Ramos (cell line): ENCODE measurements around the gene C14orf93.

Experiments used
- in situ Hi-C: fragments of 300-500 bp; cut with MboI; formaldehyde crosslinking; loops from one replicate; pipeline ENCODE4 v1.14.3; 2022; ENCODE audit warnings: low sequenced_read_pairs; ENCODE audit not compliant: unreplicated experiment

C14orf93 gene

DNA sequence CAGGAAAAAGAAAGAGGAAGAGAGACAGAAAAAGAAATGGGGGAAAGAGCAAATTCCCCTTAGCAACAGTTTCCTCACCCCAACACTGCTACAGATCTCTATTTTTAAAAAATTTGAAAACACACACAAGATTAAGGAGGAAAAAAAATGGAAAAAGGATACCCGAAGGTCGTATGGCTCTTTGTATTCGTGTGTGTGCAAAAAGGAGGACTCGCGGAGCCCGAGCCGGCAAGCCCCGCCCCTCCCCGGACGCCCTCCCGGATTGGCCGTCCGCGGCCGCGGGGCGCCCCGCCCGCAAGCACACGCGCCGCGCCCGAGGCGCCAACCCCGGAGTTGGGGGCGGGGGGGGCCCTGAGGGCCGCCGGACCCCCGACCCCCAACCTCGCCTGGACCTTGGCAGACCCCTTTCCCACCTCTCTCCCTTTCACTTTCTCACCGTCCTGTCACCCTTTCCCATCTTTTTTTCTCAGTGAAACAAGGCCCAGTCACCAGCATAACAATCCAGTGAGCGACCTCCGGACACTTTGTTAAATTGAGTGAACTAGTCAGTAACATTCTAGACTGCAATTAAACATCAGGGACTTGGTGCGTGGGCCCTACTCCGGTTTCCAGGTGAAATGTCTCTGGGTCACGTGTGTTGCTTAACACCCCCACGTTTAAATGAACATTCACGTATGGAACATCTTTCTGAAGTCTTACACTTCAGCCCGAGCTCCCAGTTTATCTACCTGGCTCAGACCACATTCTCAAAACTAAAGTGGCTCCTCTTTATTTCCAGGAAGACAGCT is at the start of gene C14orf93:
Gene C14orf93 (minus strand): TSS at position 205 of the 788 bp plus-strand sequence. CDS start 11,120 bp downstream, outside the sequence.
- in situ Hi-C loops, result no loop called here

DNA sequence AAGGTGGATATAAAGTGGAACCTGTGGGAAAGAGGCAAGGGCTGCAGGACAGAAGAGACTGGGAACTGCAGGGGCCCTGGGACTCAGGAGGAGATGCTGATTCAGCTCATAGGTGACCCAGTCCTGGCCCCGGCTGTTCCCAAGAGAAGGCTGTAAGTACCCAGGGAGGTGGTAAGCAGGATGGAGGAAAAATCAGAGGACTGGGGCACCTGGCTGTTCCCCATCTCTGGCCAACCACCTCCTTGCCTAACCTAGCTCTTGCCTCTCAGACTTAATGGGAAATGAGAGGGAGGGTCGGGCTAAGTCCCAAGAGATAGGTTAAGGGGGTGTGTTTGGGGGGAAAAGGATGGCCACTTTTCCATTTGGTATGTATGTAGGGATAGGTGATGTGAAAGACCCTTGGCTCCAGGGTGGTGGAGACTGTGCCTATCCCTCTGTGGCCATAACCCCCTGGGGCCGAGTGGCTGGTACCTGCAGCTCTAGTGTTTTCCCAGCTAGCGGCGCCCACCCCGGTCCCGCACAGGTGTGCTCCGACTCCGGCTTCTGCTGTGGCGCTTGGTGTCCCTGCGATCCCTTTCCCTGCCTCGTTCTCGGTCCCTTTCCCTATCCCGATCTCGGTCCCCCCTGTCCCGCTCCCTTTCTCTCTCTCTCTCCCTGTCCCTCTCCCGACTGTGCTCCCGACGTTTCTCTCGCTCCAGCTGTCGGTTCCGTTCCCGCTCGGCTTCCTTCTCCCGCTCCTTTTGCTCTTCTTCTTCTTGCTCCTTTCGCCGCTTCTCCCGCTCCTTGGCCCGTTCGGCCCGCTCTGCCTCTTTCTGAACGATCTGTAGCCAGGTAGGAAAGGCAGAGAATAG is 48.9 kb upstream of the C14orf93 start:
- in situ Hi-C loops, result loop anchor here (10.0 kb wide), 1 partner anchor 484 kb away; no protein-coding TSS in a partner anchor

DNA sequence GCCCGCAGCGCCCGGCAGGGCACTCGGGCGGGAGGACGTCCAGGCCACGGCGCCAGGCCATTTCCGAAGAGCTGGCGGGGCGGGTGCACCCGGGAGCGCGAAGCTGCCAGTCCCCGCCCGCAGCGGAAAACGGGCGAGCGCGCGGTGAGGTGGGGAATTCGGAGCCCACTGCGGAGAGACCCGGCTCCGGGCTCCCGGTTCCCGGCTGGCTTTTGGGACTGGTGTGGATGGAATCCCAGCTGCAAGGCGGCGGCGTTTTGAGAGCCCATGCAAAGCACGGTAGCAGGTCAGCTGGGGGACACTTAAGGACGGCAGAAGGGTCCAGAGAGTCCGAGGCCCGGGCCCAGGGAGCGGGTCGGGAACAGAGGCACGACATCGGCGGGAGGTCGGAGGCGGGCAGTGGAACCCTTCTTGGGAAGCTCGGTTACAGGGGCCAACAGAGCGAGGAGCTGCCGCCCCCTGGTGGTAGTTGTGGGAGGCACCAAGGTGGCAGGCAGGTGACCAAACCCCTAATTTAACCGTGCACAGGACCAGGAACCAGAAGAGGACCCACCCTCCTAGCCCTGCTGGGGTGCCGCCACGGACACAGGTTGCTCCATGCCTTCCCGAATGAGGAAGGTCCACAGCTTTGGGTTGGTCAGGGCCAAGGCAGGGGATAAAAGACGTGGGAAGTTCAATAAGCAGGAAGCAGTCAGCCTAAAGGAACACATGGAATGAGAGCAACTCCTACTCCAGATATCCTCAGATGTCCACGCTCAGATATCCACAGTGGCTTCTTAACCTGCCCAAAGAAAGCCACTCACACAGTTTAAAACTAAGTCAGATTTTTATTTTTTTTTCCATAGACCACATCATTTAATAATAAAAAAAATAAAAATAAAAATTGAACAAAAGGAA is 48.1 kb upstream of the C14orf93 start:
- in situ Hi-C loops, result loop anchor here (10.0 kb wide), 1 partner anchor 483 kb away; no protein-coding TSS in a partner anchor

GRCh38 chr14:23056956-23057756 is 47.2 kb upstream of the C14orf93 start, which contains the start of gene CDH24:
CDH24 (minus strand) TSS chr14:23057520; CDS start chr14:23055733, 1,787 bp downstream.
- in situ Hi-C loops, result loop anchor here (10.0 kb wide), 1 partner anchor 482 kb away; no protein-coding TSS in a partner anchor

DNA sequence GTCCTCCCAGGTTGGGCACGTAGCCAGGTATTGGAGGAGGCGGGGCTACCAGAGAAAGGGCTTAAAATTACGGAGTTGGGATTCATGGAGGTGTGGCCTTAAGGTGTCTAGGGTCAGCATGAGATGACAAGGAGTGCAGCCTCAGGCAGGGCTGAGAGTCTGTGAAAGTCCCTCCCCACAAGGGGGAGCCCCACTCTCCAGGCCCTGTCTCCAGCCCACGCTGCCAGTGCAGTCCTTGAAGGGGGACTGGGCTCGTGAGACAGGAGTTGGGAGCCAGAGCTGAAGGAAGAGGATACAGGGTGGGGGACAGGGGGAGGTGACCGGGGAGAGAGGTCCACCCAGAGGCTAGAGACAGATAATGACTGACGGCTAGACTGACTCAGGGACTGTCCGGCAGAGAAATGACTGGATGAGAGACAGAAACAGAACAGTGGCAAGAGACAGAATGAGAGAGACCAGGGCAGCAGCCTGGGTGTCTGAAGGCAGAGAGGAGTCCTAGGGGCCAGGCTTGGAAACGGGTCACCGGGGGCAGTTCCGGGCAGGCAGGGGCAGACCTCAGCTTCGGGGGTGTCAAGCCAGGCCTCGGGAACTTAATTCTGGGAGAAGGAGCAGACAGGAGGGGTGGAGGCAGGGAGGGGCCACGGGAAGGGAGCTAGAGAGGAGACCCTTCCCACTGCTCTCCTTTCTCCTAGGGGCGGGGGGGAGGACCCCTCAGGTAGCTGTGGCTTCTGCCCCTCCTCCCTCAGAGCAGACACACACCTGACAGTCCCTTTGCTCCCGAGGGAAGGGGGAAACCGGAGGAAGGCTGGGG is 46.4 kb upstream of the C14orf93 start:
- in situ Hi-C loops, result loop anchor here (10.0 kb wide), 1 partner anchor 482 kb away; no protein-coding TSS in a partner anchor

DNA sequence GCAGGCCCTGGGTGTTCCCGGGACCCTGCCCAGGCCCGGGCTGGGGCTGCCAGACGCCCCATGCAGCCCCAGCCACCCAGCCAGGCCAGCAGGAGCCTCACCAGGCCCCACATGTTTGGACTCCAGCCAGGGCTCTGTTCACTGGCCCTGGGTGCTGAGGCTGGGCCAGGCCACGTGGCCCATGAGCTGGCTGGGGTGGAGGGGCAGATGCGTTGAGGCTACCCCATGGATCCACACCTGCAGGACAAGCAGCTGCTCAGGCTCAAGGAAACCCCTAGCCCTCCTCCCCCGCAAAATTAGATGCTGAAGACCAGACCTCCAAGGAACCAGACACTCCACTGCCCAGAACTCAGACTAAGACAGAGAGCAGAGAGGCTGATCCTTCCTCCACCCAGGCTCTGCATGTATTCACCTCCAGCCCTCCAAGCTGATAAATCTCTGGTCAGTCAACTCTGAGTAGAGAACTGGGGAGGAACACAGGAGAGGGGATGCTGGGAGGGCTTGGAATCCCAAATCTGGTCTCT is 45.7 kb upstream of the C14orf93 start:
- in situ Hi-C loops, result loop anchor here (10.0 kb wide), 1 partner anchor 481 kb away; no protein-coding TSS in a partner anchor

- in situ Hi-C loops, result loop anchor here (10.0 kb wide), 1 partner anchor 480 kb away; no protein-coding TSS in a partner anchor
These were observed 45.2 kb upstream of the C14orf93 start for GRCh38 chr14:23055147-23055550.

DNA sequence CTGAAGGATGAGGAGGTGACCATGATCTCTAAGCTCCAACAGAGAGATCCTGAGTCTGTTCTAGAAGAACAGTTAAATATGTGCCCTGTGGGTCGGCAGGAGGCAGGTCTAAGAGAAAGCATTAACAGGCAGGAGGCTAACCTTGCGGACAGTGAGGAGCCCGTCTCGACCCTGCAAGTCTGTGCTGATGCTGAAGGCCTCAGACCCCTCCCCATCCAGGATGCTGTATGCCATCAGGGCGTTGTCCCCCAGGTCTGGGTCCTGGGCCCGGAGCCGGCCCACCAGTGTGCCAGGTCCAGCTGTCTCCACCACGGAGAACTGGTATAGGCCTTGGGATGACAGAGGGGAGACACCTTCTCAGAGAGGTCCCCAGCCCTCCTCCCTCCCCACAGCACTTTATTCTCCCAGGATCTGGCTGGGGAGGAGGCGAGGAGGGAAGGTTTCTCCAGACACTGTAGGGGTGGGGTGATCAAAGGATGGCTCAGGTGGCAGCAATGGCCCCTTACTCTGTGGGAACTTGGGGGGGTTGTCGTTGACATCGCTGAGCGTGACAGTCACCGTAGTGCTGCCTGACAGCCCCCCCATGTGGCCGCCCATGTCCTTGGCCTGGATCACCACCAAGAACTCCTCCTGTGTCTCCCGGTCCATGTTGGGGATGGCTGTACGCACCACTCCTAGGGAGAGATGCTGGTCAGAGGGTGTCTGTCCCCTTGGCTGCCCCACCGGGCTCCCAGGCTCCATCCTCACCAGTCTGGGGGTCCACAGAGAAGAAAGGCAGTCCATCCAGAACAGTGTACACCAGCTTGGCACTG is 44.3 kb upstream of the C14orf93 start:
- in situ Hi-C loops, result loop anchor here (5.0 to 10.0 kb wide), 3 partner anchors 67 to 667 kb away; no protein-coding TSS in a partner anchor

- in situ Hi-C loops, result loop anchor here (5.0 to 10.0 kb wide), 3 partner anchors 66 to 666 kb away; no protein-coding TSS in a partner anchor
These were observed 43.5 kb upstream of the C14orf93 start for GRCh38 chr14:23053426-23053825.

DNA sequence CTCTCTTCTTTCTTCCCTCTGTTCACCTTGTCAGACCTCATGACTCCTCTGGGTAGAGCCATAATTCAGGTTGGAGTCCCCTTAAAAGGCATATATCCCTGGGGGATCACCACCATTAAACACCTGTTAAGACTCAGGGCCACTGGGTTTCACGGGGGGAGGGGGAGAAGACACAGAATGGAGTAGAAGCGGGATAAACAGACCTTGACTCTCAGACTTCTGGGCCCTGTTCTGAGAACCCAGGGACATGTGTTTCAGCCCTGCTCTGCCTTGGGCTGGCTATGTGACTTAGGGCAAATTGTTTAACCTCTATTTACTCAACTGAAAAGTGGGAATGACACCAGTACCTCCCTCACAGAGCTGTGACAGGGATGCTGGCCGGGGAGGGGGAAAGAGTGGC is 42.7 kb upstream of the C14orf93 start:
- in situ Hi-C loops, result loop anchor here (5.0 to 10.0 kb wide), 3 partner anchors 65 to 665 kb away; no protein-coding TSS in a partner anchor

DNA sequence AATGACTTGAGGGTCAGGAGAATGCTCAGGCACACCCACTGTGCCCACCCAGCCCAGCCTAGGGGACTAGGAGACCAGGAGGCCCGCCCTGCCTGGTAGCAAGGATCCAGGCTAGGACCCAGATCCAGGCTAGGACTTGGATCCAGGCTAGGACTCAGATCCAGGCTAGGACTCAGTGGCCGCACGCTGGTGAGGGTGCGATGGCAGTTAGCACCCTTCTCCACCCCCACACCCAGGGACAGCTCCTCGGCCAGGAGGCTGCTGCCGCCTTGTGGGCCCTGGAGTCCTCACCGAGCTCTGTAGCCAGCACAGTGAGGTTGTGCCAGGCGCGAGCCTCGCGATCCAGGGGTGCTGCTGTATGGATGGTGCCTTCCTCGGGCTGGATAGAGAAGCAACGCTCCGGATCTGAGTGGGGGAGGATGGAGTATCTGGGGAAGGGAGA is 42.3 kb upstream of the C14orf93 start:
- in situ Hi-C loops, result loop anchor here (5.0 to 10.0 kb wide), 3 partner anchors 65 to 665 kb away; no protein-coding TSS in a partner anchor

DNA sequence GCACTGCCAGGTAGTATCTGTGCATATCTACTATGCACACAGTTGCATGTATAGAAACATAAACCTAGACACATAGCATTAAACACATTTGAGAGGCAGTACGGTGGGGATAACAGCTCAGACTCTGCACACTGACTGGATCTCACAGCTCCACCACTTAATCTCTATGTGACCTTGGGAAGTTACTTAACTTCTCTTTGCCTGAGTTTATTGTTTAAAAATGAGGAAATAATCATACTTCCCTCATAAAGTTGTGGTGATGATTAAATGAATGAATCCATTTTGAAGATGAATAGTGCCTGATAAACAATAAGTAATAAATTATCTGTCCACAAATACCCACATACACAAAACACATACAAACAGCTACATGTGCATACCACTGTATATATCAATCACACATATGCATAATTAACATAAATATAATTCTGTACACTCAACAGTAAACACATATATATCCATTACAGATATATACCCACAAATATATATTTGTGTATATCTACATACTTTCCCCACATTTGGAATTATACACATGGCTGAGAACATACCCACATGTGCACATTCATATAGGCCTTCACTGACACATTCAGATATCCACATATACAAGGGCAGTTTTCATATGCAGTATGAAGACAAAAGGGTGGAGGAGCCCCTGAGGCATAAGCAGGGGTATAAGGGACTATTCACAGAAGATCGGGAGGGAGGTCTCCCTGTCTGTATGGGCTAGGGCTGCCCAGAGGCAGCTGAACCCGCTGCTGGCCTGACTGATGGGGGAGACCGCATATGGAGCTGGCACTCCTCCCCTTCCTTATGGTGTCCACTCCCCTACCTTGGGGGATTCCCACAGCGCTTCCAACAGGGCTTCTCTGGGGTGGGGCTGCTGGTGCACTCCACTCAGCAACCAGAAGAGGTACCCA is 41.5 kb upstream of the C14orf93 start:
- in situ Hi-C loops, result loop anchor here (5.0 to 10.0 kb wide), 3 partner anchors 64 to 664 kb away; no protein-coding TSS in a partner anchor

DNA sequence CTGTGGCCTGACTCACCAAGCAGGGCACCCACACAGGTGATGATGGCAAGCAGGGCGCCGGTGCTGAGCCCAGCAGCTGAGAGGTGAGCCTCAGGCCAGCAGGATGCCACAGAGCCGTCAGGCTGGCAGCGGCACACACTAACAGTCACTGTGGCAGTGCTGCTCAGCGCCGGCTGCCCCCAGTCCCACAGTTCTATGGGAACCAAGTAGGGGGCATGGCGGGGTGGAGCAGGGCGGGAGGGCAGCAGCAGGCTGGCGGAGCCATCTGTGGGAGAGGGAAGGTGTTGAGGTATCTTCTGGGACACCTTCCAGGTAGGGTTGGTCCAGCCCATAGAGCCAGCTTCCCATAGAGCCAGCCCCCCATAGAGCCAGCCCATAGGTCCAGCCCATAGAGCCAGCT is 39.1 kb upstream of the C14orf93 start:
- in situ Hi-C loops, result no loop called here

DNA sequence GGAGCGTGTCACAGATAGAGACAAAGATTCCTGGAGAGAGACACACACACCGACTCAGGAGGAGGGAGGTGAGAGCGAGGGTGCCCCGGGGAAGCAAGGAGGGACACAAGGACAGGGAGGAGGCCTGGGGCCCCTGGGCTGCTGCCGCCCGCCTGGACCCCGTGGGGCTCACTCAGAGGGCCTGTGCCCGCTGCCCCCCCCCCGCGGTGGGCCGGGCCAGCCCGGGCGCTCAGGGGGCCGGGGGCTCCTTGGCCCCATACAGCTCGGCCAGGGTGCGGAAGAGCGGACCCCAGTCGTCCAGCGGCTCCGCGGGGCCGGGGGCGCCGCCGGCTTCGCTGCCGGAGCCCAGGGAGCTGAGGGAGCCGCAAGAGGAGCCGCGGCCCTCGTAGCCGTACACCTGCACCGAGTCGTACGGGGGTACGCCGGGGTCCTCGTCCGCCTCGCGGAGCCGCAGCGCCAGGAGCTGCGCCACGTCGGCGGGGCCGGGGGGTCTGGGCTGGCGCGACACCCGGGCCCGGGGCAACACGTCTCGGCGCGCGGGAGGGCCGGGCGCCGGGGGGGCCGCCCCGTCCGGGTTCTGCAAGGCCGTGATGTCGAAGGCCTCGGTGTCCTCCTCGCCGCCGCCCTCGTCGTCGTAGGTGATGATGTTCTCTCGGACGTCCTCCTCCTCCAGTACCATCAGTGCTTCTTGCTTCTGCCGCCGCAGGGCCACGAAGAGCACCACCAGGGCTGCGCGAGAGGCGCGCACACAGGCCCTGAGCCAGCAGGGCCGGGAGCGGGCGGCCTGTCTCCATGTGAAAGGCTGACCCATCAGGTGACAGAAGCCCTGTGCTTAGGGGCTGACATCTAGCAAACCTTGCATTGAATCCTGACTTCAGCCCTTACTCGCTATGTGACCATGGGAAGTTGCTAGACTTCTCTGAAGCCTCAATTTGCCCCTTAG is 38.1 kb upstream of the C14orf93 start:
- in situ Hi-C loops, result no loop called here
